Mucosa of stomach (tissue), 1 donor: ENCODE measurements around the gene ADARB2.

Source experiments
- H3K27me3 ChIP-seq: one replicate; pipeline ENCODE4 v1.7.0; 2013; ENCODE audit warnings: mild to moderate bottlenecking, low read length; ENCODE audit not compliant: control insufficient read depth, insufficient read depth
- H3K36me3 ChIP-seq: one replicate; pipeline ENCODE4 v1.7.0; 2013; ENCODE audit warnings: low read length; ENCODE audit not compliant: control insufficient read depth, insufficient read depth
- H3K4me1 ChIP-seq: one replicate; pipeline ENCODE4 v1.7.0; 2013; ENCODE audit warnings: mild to moderate bottlenecking, low read length; ENCODE audit not compliant: control insufficient read depth, insufficient read depth
- H3K4me3 ChIP-seq: one replicate; pipeline ENCODE4 v1.7.0; 2013; ENCODE audit warnings: low read length
- H3K9ac ChIP-seq: one replicate; pipeline ENCODE4 v1.7.0; 2013; ENCODE audit warnings: mild to moderate bottlenecking, low read length, moderate library complexity
- H3K9me3 ChIP-seq: one replicate; pipeline ENCODE4 v1.7.0; 2013; ENCODE audit warnings: mild to moderate bottlenecking, low read length, moderate library complexity; ENCODE audit not compliant: control insufficient read depth
- donor health status: Pancreatic carcinoma.

ADARB2 gene

GRCh38 chr10:1454428-1454827 lies 282.9 kb downstream of the ADARB2 start:
- Histone ChIP-seq H3K27me3 (peaks cover 6% of the 10 kb centered on the region), H3K9ac (no peak overlapping the region), H3K9me3 (no peaks in the 10 kb centered on the region), H3K4me1 (peaks cover 12% of the 10 kb centered on the region), H3K36me3 (no peaks in the 10 kb centered on the region), H3K4me3 (no peak overlapping the region)

- Histone ChIP-seq H3K36me3 (no peaks in the 10 kb centered on the region), H3K4me3 (no peak overlapping the region), H3K27me3 (peaks cover 6% of the 10 kb centered on the region), H3K9me3 (no peaks in the 10 kb centered on the region), H3K4me1 (peaks cover 27% of the 10 kb centered on the region), H3K9ac (no peak overlapping the region)
These were observed 284.5 kb downstream of the ADARB2 start for GRCh38 chr10:1452777-1453176.

- Histone ChIP-seq H3K9ac (no peak overlapping the region), H3K27me3 (peaks cover 6% of the 10 kb centered on the region), H3K36me3 (no peaks in the 10 kb centered on the region)
These were observed 285.4 kb downstream of the ADARB2 start for GRCh38 chr10:1451941-1452340.

GRCh38 chr10:1451362-1451888 lies 285.9 kb downstream of the ADARB2 start:
- Histone ChIP-seq H3K4me3 (no peak overlapping the region), H3K36me3 (no peaks in the 10 kb centered on the region), H3K4me1 (peaks cover 27% of the 10 kb centered on the region), H3K9me3 (no peaks in the 10 kb centered on the region), H3K27me3 (peaks cover 6% of the 10 kb centered on the region), H3K9ac (no peak overlapping the region)

More at GRCh38 chr10:1451941-1452340, 285.4 kb downstream of the ADARB2 start:
- Histone ChIP-seq H3K9me3 (no peaks in the 10 kb centered on the region), H3K4me3 (no peak overlapping the region), H3K4me1 (peaks cover 27% of the 10 kb centered on the region)

GRCh38 chr10:1449572-1450205 lies 287.6 kb downstream of the ADARB2 start:
- Histone ChIP-seq H3K9ac (no peak overlapping the region), H3K27me3 (peaks cover 6% of the 10 kb centered on the region), H3K9me3 (no peaks in the 10 kb centered on the region)

GRCh38 chr10:1449021-1449420 lies 288.3 kb downstream of the ADARB2 start:
- no peak overlapping the region for H3K9ac ChIP-seq
- H3K36me3 ChIP-seq: no peaks in the 10 kb centered on the region
- peaks cover 27% of the 10 kb centered on the region for H3K4me1 ChIP-seq
- no peaks in the 10 kb centered on the region for H3K9me3 ChIP-seq
- no peak overlapping the region for H3K4me3 ChIP-seq
- peaks cover 6% of the 10 kb centered on the region for H3K27me3 ChIP-seq

More at GRCh38 chr10:1449572-1450205, 287.6 kb downstream of the ADARB2 start:
- no peaks in the 10 kb centered on the region for H3K36me3 ChIP-seq
- H3K4me1 ChIP-seq: peaks cover 27% of the 10 kb centered on the region
- no peak overlapping the region for H3K4me3 ChIP-seq

- Histone ChIP-seq H3K9me3 (no peaks in the 10 kb centered on the region), H3K9ac (no peak overlapping the region), H3K36me3 (no peaks in the 10 kb centered on the region), H3K4me3 (no peak overlapping the region), H3K27me3 (peaks cover 6% of the 10 kb centered on the region), H3K4me1 (peaks cover 27% of the 10 kb centered on the region)
These were observed 288.9 kb downstream of the ADARB2 start for GRCh38 chr10:1448252-1448930.

- no peaks in the 10 kb centered on the region for H3K9me3 ChIP-seq
- peaks cover 22% of the 10 kb centered on the region for H3K4me1 ChIP-seq
- H3K36me3 ChIP-seq: no peaks in the 10 kb centered on the region
- peaks cover 4% of the 10 kb centered on the region for H3K27me3 ChIP-seq
- no peak overlapping the region for H3K9ac ChIP-seq
- no peak overlapping the region for H3K4me3 ChIP-seq
These were observed 292.5 kb downstream of the ADARB2 start for GRCh38 chr10:1444826-1445225.

GRCh38 chr10:1440897-1441296 lies 296.4 kb downstream of the ADARB2 start:
- H3K9ac ChIP-seq: no peak overlapping the region
- H3K4me1 ChIP-seq: peaks cover 5% of the 10 kb centered on the region
- no peak overlapping the region for H3K4me3 ChIP-seq
- H3K9me3 ChIP-seq: no peaks in the 10 kb centered on the region
- H3K27me3 ChIP-seq: no peaks in the 10 kb centered on the region
- no peaks in the 10 kb centered on the region for H3K36me3 ChIP-seq

- Histone ChIP-seq H3K4me3 (no peak overlapping the region), H3K9ac (no peak overlapping the region), H3K36me3 (no peaks in the 10 kb centered on the region), H3K9me3 (no peaks in the 10 kb centered on the region), H3K4me1 (peaks cover 11% of the 10 kb centered on the region), H3K27me3 (no peaks in the 10 kb centered on the region)
These were observed 302.2 kb downstream of the ADARB2 start for GRCh38 chr10:1434912-1435692.

- Histone ChIP-seq H3K9ac (no peak overlapping the region), H3K4me1 (peaks cover 19% of the 10 kb centered on the region)
These were observed 303.1 kb downstream of the ADARB2 start for GRCh38 chr10:1434202-1434601.

GRCh38 chr10:1432161-1432560 lies 305.2 kb downstream of the ADARB2 start:
- no peak overlapping the region for H3K4me3 ChIP-seq
- no peaks in the 10 kb centered on the region for H3K27me3 ChIP-seq
- H3K36me3 ChIP-seq: no peaks in the 10 kb centered on the region
- H3K4me1 ChIP-seq: peaks cover 19% of the 10 kb centered on the region
- H3K9ac ChIP-seq: no peak overlapping the region
- H3K9me3 ChIP-seq: no peaks in the 10 kb centered on the region

More at GRCh38 chr10:1434202-1434601, 303.1 kb downstream of the ADARB2 start:
- H3K9me3 ChIP-seq: no peaks in the 10 kb centered on the region
- H3K36me3 ChIP-seq: no peaks in the 10 kb centered on the region
- H3K27me3 ChIP-seq: no peaks in the 10 kb centered on the region
- H3K4me3 ChIP-seq: no peak overlapping the region
